Esophagus squamous epithelium (tissue), 5 donors: ENCODE results near the gene FAM32A. TPM values are rescaled to one million over a fixed set of nuclear protein-coding genes. Genes with fewer than 3 reads are reported as not detected.

ENCODE experiments used
- DNase-seq: peaks from one replicate; lab custom pipeline; 2025; lab: John Stamatoyannopoulos, UW
- H3K27ac ChIP-seq, 4 donors: fragments of 200-600 bp; sonication (generic); one replicate each; pipeline ENCODE4 v1.5.1; 2016 to 2019; ENCODE audit warnings: mild to moderate bottlenecking in 1 of 4
- H3K27me3 ChIP-seq, 4 donors: fragments of 200-600 bp; sonication (generic); 1 replicate in 3 of 4; 2 replicates in 1 of 4; pipeline versions ENCODE4 v1.5.1 to v1.6.0; 2017 to 2021; ENCODE audit warnings: antibody characterized with exemption in 1 of 4
- H3K36me3 ChIP-seq, 3 donors: fragments of 200-600 bp; sonication (generic); one replicate each; pipeline ENCODE4 v1.5.1; 2016 to 2019
- H3K4me1 ChIP-seq, 3 donors: fragments of 200-600 bp; sonication (generic); one replicate each; pipeline ENCODE4 v1.5.1; 2017 to 2019
- H3K4me3 ChIP-seq, 4 donors: fragments of 200-600 bp; sonication (generic); 1 replicate in 3 of 4; 2 replicates in 1 of 4; pipeline ENCODE4 v1.5.1; 2016 to 2019; ENCODE audit warnings: mild to moderate bottlenecking in 2 of 4, moderate library complexity in 1 of 4
- H3K9me3 ChIP-seq, 3 donors: fragments of 200-600 bp; sonication (generic); one replicate each; pipeline ENCODE4 v1.5.1; 2016 to 2019
- CTCF ChIP-seq, 6 experiments: fragments of 450-650 bp in 4 of 6; fragments of 200-600 bp in 2 of 6; sonication (generic) in 2 of 6; IDR thresholded peaks; one replicate each; pipeline ENCODE4 v1.5.1; 2016 to 2019; ENCODE audit warnings: antibody characterized with exemption in 6 of 6, mild to moderate bottlenecking in 4 of 6, moderate library complexity in 4 of 6
- POLR2A ChIP-seq, 4 donors: fragments of 450-650 bp; IDR thresholded peaks; one replicate each; pipeline ENCODE4 v1.6.1; 2017; ENCODE audit warnings: antibody characterized with exemption in 4 of 4, mild to moderate bottlenecking in 4 of 4, moderate library complexity in 3 of 4
- WGBS, 2 donors: methylation state at CpG; one replicate each; pipeline ENCODE4 v1.1.5; 2018; 5-methylcytosine and 5-hydroxymethylcytosine counted together
- intact Hi-C: fragments of 100-400 bp; cut with DNase I; formaldehyde crosslinking; loops from one replicate; pipeline ENCODE4 v1.15.0; 2022
- total RNA-seq, 4 donors: library from RNA; depleted of rRNA; stranded (reverse); fragments of >200 nt; gene quantifications; one replicate each; pipeline ENCODE4 v1.1.0, GENCODE V29; 2016
- donor health status: DM: yes; HTN: yes; CAD: no.

The FAM32A gene
- 10 to 100 TPM; 53.5 to 97.4 (median 70.8) TPM for total RNA-seq

DNA sequence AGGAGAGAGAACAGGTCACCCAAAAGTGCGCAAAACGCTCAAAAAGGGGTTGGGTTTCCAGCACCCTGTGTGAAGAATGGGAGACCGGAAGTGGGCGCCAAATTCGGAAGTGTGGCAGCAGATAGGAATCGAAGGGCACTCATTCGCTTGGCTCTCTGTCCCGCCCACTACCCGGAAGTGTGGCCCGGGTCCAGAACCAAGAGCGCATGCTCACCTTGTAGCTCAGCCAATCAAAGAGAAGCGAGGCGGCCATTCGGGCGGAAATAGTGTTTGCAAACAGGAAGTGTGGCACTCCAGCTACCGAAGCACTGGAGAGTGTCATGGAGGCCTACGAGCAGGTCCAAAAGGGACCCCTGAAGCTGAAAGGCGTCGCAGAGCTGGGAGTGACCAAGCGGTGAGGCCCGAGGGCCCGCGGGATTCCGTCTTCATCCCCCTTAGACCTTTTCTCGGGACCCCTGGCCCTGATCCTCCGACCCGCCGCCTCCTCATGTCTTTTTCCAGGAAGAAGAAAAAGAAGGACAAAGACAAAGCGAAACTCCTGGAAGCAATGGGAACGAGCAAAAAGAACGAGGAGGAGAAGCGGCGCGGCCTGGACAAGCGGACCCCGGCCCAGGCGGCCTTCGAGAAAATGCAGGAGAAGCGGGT lies at the start of gene FAM32A:
Gene FAM32A, plus strand, starts transcription at position 288 of the 645 bp plus-strand sequence. Its CDS starts 33 bp downstream, at position 321.
- TF ChIP-seq CTCF (IDR thresholded peaks at IDR 0.05) (peak in 5 of 6 experiments; percentile 39 to 81 (median 43)), POLR2A (IDR thresholded peaks at IDR 0.05) (peak in 3 of 4 donors; percentile 72 to 81 (median 73))
- Histone ChIP-seq H3K4me3 (peak within 1 kb of the TSS; percentile 52 to 95 (median 84)), H3K27me3 (no peaks in the 10 kb centered on the region), H3K4me1 (peaks cover 12 to 49% (median 13%) of the 10 kb centered on the region in 3 donors), H3K27ac (peak within 1 kb of the TSS; percentile 84 to 93 (median 85)), H3K9me3 (no peaks in the 10 kb centered on the region), H3K36me3 (peaks cover 4 to 38% (median 17%) of the 10 kb centered on the region in 3 donors)
- peak; percentile 97 for DNase-seq
- intact Hi-C loops, result loop anchor here (5.0 to 10.0 kb wide), 2 partner anchors 148 to 560 kb away; no protein-coding TSS in a partner anchor
- 0% methylated on average over 34 to 35 of the region's 39 CpGs for WGBS, 2 donors

DNA sequence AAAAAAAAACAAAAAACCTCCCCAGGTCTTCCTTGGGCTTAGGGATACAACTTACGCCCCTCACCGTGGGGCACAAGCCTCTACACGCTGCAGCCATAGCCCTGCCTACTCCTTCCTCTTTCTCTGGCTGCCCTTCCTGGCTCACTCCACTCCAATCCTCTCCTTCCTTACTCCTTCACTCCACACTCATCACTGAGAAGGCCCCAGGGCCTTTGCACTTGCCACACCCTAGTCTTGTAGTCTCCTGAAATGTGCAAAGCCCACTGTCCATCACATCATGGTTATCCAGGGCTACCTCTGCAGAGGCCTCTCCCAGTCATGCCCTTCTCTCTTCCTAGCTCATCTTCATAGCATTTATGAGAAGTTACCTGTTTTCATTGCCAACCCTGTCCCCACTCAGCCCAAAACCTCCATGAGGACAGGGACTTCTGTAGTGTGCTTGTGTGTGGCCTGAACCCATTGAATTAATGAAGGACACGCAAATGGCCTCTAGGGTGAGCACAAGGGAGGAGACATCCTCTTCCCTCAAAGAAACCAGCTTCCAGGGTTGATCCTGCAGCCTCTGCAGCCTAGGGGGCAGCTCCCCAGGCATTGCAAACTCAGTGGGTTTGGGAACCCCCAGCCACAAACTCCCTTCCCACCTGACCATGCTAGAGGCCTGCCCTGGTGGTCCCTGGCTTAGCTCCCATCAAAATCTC lies 49.6 kb upstream of the FAM32A start:
- Histone ChIP-seq H3K9me3 (no peaks in the 10 kb centered on the region), H3K27ac (no peak overlapping the region), H3K27me3 (no peaks in the 10 kb centered on the region), H3K4me3 (no peak overlapping the region), H3K36me3 (peaks cover 14 to 43% (median 29%) of the 10 kb centered on the region in 3 donors), H3K4me1 (no peaks in the 10 kb centered on the region)
- WGBS, 2 donors, result 64% methylated on average over 3 to 4 of the region's 4 CpGs
- intact Hi-C loops, result no loop called here
- DNase-seq, result no peak
- TF ChIP-seq CTCF (IDR thresholded peaks at IDR 0.05) (no peak), POLR2A (IDR thresholded peaks at IDR 0.05) (no peak)

DNA sequence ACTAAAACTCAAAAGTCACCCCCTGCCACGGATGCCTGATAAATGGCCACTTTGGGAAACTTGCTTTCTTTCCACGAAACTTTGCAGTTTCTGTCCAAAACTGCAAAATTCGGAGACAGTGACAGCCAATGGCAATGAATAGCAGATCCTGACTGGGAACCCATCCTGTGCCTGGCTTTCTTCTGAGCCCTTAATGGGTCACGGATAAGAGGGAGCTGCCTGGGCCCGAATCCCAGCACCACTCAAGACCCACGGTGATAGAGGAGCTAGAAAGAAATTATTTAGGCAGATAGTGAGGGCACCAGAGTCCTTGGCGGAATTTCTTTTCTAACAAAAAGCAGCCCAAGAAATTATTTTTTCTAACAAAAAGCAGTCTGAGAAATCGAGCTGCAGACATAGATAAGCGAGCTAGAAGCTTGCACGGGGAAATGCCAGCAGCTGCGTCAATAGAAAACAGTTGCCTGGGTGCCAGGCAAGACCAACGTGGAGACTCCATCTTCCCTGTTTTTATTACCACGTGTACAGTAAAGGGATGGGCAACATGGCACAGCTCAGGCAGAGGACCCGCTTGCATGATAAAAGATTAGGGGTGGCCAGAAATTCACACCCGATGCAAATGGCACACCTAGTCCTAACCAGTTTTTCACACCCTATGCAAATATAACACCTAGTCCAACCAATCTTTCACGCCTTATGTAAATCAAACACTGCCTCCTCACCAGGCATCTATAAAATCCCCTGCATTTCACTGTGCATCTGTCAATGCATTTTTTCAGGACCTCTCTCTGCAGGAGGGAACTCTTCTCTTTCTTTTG lies 48.8 kb upstream of the FAM32A start:
- no peaks in the 10 kb centered on the region for H3K9me3 ChIP-seq
- WGBS, 2 donors, result 46 to 56% methylated on average over 15 to 16 of the region's 16 CpGs
- no peak overlapping the region for H3K27ac ChIP-seq
- no peaks in the 10 kb centered on the region for H3K27me3 ChIP-seq
- no peaks in the 10 kb centered on the region for H3K4me1 ChIP-seq
- no peak overlapping the region for H3K4me3 ChIP-seq
- DNase-seq, result no peak
- intact Hi-C loops, result no loop called here
- no peak for TF ChIP-seq CTCF (IDR thresholded peaks at IDR 0.05)
- no peak for TF ChIP-seq POLR2A (IDR thresholded peaks at IDR 0.05)
- peaks cover 14 to 35% (median 22%) of the 10 kb centered on the region in 3 donors for H3K36me3 ChIP-seq

DNA sequence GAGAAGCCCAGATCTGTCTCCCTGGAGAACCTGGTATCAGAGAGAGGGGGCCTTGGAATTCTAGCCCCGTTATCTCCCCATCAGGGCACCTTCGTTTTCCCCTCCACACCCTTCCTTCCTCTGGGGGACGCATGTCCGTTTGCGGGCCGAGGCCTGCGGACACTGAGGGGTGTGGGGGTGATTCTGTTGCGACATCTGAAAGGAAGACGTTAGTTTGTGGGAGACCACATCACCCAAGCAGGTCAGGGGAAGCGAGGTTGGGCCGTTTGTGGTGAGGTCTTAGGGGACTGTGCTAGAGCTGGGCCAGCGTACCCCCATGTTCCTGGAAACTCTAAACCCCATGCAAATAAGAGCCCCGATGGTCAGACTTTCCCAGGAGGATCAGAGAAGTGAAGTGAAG lies 45.5 kb upstream of the FAM32A start:
- H3K27me3 ChIP-seq, result peaks cover 0 to 17% (median 0%) of the 10 kb centered on the region in 4 donors
- intact Hi-C loops, result no loop called here
- H3K9me3 ChIP-seq, result no peaks in the 10 kb centered on the region
- H3K36me3 ChIP-seq, result peaks cover 0 to 1% (median 0%) of the 10 kb centered on the region in 3 donors
- DNase-seq, result no peak
- H3K4me3 ChIP-seq, result no peak overlapping the region
- TF ChIP-seq CTCF (IDR thresholded peaks at IDR 0.05) (no peak), POLR2A (IDR thresholded peaks at IDR 0.05) (no peak)
- H3K4me1 ChIP-seq, result peaks cover 0 to 11% (median 4%) of the 10 kb centered on the region in 3 donors
- no peak overlapping the region for H3K27ac ChIP-seq
- WGBS, 2 donors, result 39 to 54% methylated on average over 3 to 5 of the region's 13 CpGs
